Measurements from ENCODE around the gene ARL14.

GRCh38 chr3:160678292-160678842 lies 1.4 kb downstream of the ARL14 start:
- TF ChIP-seq, protein P1, sequence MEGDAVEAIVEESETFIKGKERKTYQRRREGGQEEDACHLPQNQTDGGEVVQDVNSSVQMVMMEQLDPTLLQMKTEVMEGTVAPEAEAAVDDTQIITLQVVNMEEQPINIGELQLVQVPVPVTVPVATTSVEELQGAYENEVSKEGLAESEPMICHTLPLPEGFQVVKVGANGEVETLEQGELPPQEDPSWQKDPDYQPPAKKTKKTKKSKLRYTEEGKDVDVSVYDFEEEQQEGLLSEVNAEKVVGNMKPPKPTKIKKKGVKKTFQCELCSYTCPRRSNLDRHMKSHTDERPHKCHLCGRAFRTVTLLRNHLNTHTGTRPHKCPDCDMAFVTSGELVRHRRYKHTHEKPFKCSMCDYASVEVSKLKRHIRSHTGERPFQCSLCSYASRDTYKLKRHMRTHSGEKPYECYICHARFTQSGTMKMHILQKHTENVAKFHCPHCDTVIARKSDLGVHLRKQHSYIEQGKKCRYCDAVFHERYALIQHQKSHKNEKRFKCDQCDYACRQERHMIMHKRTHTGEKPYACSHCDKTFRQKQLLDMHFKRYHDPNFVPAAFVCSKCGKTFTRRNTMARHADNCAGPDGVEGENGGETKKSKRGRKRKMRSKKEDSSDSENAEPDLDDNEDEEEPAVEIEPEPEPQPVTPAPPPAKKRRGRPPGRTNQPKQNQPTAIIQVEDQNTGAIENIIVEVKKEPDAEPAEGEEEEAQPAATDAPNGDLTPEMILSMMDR (IDR thresholded peaks at IDR 0.05), result no peak
- TF ChIP-seq EZH2 (IDR thresholded peaks at IDR 0.05), result no peak
